HG03457 (cell line): ENCODE results near the gene CHN1.

Experiments used
- ATAC-seq: cut with Tn5 transposase; IDR thresholded peaks from one replicate; pipeline ENCODE4 v1.9.1; 2021; ENCODE audit warnings: moderate number of reproducible peaks; ENCODE audit not compliant: unreplicated experiment

Gene CHN1

DNA sequence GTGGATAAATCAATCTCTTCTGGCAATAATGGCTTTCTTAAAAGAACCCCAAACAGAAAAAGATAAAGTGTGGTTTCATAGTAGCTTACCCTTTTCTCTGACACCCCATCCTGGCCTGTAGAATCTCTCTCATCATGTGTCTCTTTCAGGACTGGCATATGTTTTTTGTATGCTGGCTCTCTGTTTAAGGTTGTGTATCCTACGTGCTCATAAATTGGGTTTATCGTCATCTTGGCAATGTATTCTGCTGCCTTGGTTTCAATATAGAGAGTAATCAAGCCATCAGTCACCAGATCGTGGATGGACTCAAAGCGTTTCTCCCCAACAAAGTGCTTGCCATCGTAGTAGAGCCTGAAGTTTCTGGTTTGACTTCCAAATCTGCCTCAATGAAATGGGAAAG, 127.4 kb downstream of the CHN1 start:
- ATAC-seq, result no peak

GRCh38 chr2:174877301-174877700, 127.9 kb downstream of the CHN1 start:
- ATAC-seq, result no peak

GRCh38 chr2:174874085-174874484, 131.1 kb downstream of the CHN1 start:
- no peak for ATAC-seq

DNA sequence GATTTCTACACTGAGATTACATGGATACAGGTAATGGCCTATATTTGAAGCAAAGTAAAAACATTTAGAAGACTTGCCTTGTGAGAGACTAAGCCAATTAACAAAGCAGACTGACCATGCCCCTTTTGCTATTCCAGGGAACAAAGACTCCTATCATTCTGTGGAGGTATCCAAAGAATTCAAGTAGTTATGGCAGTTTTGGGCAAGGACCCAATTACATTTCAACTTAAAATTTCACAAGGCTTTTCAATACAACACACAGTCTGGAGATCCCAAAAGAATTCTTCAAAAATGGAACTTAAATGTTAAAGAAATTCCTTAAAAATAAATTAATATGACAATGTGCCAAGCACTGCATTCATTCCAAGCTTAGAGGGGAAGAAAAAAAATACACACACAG, 131.7 kb downstream of the CHN1 start:
- no peak for ATAC-seq

DNA sequence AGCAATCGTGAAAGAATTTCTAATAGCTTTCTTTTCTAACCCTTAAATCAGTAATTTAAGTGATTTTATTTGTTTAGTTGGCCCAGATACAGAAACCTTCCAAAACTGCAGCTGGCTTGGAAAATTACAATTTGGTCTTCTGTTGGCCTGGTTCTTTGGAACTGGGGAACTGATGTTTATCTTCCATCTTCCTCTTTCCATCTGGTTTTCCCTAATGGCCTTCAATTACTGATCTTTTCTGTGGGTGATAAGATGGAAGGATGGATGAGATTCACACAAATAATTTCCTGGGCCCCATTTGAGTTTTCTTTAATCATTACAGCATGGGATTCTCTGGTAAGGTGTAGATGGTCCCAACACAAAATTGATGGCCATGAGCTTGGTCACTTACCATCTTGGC, 134.4 kb downstream of the CHN1 start:
- no peak for ATAC-seq

DNA sequence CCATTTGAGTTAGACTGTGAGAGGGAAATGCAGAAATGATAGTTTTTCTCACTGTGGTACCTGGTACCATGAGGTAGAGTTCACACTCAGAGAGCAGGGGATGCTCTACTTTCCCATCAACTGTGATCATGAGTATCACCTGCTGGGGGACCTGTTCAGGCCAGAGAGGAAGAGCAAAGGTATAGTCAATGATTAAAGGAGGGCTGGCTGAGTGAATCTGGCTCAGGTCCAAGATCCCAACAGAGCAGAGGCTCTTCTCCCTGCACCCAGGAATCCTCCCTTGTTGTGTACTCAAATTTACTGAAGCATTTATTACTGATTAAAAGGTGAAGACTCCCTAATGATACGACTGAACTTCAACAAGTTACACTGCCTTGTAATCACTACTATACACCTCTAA, 136.3 kb downstream of the CHN1 start:
- no peak for ATAC-seq

GRCh38 chr2:174866421-174866820, 138.8 kb downstream of the CHN1 start:
- no peak for ATAC-seq

DNA sequence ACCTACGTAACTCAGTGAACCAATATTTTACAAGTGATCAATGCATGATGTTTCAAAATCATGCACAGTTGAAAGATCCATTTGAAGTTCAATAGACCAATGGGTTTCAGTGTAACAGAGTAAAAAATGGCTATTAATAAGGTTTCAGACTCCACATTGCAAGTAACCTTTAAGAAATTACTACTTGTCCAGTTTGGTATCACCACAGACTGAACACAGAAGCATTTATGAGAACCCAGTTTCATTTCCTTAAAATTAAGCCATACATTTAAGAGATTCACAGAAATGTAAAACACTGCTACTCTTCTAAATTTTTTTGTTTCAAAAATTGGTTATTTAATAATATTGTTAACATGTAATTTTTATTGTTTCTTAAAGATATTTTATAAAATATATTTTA, 142.0 kb downstream of the CHN1 start:
- ATAC-seq, result no peak

DNA sequence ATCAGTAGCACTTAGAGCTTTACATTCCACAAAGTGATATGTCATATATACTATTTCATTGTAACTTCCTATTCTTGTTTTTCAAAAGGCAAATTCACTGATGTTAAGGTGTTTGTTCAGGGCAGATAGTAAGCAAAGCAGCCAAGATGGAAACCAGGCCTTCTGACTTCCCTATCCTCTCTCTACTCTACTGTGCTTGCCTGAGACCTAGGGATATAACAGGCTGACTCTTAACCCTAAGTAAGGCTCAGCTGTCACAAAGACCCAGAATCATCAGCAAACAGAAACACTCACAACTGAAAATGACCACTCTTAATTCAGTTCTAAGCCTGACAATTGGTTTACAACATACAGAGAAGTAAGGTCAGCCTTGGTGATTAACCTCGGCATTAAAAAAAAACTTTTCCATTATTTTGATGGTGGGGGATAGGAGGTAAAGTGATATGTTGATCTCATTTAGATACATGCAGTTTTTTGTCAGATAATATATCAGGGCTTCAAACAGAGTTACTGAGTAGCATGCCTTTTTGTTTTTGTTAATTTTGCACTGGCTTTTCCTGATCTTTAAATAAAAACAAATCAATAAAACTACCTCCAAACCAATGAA, 145.5 kb downstream of the CHN1 start:
- no peak for ATAC-seq

- no peak for ATAC-seq
Observed at GRCh38 chr2:174858745-174859144, 146.4 kb downstream of the CHN1 start.

GRCh38 chr2:174856447-174856846, 148.7 kb downstream of the CHN1 start:
- no peak for ATAC-seq

GRCh38 chr2:174846941-174847938, 157.9 kb downstream of the CHN1 start:
- no peak for ATAC-seq

DNA sequence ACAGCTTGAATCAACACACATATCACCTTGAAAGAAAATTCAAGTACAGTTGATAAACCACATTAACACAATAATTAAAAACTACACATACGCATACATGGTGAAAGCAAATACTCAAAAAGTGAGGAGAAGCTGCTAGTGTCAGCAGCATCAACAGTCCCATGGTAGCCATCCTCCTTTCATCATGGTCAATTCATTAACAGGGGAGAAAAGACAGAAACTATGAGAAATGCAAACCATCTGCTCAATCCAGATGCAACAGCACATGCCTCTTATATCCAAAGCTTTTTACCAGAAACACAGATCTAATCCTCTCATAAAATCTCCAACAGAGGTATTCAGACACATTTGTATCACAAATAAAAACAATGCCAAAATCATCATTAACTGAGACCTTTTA, 159.0 kb downstream of the CHN1 start:
- ATAC-seq, result no peak

DNA sequence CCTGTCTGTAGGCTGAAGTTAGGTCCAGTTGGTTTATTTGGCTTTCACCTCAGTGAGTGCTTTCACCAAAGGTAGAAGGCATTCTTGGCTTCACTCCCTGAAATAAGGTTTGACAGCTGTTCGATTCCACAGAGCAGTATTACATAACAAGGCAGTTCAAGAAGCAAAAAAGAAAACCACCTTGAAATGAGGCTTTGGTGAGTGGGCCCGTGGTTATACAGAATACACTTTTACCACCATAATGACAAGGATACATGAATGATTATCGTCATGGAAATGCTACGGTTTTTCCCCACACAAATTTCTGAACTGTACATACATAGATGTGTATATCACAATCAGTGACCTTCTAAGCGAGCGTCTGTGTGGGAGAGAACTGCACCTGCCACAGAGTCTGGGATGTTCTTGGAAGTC, 160.9 kb downstream of the CHN1 start:
- ATAC-seq, result no peak

DNA sequence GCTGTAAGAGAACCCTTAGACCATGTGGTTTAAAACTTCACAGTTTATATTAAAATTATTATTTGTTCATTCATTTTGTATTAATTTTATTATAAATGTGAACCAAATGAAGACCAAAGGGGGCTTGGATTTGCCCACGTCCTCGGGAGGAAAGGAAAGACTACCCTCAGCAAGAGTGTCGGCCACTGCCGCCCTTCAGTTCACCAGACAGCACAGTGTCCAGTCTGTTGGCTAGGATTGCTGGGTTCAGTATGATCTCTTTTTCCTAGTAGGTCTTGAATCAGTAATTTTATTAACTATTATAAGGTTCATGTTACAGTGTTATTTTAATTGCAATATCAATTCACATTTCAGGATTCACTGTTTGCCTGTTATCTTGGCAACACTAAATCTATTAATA, 162.7 kb downstream of the CHN1 start:
- no peak for ATAC-seq

DNA sequence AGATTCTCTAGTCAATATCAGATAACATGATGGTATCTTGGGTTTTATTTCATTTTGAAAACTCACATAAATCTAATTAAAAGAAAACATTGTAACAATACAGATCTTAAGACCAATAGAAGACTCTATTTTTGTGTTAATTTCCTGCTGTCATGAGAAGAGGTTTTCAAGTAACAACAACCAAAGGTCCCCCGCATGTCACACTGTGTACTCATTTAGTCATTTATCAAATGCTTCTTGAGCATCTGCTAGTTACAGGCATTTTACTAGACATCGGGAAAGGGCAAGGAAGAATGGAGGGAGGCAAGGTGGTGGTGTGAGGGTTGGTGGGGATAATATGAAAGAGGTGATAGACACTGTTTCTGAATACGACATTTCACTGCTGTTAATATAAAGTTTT, 163.2 kb downstream of the CHN1 start:
- ATAC-seq, result no peak

DNA sequence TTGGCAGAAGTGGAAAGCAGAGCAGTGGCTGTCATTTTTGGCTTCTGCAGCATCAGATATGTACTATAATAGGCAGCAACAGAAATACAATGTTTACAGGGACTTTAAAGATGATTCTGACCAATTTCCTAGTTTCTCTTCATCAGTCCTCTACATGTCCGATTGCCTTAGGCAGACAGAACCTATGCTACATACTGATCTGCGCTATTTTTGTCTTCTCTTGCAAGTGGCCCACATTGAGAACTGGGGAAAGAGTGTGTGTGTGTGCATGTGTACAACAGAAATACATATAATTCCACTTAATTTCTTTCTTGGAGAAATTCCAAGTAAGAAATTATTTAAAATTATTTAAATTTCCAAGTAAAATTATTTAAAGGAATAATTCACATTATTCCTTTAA, 163.8 kb downstream of the CHN1 start:
- ATAC-seq, result no peak

DNA sequence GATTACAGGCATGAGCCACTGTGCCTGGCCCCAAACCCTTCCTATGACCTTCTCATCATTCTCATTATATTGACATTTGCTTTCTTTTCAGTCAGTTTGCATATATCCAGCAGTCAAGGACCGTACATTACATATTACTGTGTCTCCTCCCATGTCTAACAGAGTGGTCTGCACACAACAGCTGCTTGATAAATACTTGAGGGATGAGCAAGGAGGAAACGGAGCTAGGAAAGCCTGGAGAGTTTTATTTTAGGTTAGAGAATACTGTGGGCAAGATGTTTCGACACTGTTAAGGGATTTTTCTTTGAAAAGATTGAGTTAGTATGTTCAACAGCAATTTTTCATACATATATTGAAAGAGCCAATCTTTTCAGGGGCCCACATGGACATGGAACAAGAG, 164.7 kb downstream of the CHN1 start:
- no peak for ATAC-seq

DNA sequence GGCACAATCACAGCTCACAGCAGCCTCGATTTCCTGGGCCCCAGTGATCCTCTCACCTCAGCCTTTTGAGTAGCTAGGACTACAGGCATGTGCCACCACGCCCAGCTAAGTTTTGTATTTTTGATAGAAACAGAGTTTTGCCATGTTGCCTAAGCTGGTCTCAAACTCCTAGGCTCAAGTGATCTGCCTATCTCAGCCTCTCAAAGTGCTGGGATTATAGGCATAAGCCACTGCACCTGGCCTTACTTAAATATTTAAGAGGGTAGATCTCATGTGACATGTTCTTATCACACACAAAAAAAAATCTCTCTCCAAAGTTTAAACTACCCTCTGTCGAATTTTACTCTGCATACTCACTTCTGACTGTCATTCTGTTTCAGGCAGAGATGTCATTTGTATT, 165.5 kb downstream of the CHN1 start:
- no peak for ATAC-seq

DNA sequence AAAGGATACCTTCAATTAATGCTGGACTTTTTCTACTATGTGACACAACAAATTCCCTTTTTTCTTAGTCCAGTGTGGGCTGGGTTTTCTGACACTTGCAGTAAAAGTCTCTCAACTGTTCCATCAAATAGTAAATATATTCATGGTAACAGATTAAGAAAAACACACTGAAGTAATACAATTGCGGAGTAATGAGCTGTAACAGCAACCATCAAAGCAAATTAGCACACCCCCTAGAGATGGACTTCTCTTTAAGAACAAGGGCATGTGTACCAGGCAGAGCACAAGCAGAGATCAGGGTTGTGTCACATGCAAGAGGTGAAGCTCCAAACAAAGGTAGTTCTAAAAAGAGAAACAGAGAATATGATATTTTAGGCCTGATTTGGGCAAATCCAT, 168.2 kb downstream of the CHN1 start:
- ATAC-seq, result no peak

GRCh38 chr2:174836377-174836994, 168.7 kb downstream of the CHN1 start:
- ATAC-seq, result no peak

- ATAC-seq, result no peak
Observed at GRCh38 chr2:174835797-174836255, 169.4 kb downstream of the CHN1 start.
